GM18861 (cell line): ENCODE measurements around the gene FBLN5.
"Not testable (repeated sequence)": the region's sequence is repeated elsewhere in the genome, so short reads cannot be mapped to it uniquely, and the experiment has no call there.

Source experiments
- ATAC-seq: cut with Tn5 transposase; IDR thresholded peaks from one replicate; pipeline ENCODE4 v1.9.1; 2021; ENCODE audit not compliant: unreplicated experiment

FBLN5 gene

DNA sequence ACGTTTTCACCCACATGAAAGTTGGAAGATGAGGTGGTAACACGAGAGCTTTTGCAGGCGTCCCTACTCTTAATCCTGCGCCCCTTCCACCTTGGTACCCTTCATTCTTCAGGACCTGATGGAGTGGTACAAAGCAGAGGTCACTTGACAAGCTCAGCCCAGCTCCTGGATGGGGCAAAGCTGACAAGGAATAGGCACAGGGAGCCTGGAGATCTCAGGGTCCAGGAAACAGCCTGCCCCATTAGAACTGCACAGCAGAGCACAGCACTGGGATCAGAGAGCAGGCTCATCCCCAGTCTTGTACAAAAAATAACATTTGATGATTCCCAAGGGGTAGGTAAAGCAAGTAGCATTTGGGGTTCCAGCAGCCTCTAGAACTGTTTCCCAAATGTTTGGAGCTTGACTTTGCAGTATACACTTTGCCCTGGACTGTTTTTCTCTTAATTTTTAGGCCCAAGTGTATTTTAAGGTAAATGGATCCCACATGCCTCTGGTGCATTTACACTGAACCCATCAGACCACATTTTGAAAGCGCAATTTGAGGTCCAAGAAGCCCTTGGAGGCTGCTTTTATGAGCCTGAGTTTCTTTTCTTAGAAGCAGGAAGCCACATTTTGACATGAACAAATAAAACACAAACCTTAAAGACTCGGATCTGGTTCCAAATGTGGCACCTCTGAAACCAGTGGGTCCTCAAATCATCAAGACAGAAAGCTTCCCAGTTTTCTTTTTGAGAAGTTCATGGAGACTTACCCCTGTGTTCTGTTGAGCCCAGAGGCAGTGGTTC, 80.8 kb downstream of the FBLN5 start:
- ATAC-seq, result no peak

DNA sequence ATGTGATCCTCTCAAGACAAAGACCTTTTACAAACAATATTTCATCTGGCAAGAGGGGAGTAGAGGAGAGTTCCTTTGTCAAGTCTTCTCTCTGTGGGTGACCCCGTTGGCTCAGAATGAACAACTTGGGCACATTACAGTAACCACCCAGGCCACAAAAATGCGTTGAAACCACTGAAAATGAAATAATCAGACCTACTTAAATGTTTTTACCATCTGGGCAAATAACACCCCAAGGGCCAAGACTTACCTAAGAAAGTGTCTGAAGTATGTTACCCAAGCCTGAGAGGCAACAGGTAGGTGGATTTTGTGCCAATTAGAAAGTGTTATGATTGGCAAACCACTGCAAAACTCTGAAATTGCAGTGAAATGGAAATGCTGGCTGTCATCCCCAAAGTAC, 81.4 kb downstream of the FBLN5 start:
- ATAC-seq, result no peak

DNA sequence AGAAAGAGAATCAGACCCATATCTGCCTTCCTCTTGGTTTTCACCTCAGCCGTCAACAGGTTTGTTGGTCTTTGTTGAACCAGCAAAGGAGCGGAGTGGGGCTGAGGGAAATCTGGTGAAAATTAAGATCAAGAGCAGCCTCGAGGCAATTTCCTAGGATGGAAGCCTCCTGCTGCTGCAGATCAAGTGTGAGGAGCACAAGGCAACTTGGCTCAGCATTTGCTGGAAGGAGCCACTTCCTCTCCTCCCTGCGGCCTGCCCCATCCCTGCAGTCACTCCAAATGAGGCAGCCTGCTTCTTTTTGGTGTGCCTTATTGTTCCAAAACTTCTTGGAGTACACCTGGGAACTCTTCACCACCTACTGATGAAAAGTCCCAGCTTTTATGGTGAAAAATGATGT, 85.1 kb downstream of the FBLN5 start:
- ATAC-seq, result no peak

DNA sequence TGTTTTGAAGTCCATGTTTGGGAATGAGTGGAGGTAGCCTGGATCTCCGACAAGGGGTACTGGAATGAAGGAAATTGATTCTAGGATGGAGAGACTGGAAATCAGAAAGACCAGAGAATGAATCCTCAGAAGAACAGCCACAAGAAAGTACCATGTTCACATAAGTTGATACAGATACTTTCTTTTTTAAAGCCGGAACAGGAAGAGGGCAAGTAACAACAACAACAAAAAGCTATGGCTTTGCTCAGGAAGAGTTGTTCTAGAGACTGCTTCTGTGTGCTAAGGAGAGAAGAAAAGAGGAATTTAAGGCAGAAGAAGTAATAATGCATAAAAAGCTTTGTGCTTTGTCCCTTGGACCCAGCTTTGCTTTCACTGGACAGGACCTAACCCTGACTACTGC, 86.4 kb downstream of the FBLN5 start:
- no peak for ATAC-seq

DNA sequence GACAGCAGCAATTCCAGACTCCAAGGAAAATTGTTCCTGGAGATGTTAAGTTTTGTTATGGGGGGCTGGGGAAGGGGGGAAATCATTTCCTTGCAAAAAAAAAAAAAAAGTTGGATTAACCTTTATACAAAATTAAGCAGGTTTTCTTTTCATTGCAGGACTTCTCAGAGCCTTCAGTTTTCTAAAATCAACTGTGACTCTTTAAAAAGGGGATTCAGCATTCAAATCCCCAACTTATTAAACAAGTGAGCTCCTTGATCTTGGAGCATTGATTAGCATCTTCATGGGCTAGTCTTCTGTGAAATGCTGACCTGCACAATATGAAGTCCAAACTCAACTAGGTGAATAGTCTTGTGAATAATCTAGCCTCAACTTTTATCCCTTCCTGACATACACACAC, 87.3 kb downstream of the FBLN5 start:
- ATAC-seq, result no peak

DNA sequence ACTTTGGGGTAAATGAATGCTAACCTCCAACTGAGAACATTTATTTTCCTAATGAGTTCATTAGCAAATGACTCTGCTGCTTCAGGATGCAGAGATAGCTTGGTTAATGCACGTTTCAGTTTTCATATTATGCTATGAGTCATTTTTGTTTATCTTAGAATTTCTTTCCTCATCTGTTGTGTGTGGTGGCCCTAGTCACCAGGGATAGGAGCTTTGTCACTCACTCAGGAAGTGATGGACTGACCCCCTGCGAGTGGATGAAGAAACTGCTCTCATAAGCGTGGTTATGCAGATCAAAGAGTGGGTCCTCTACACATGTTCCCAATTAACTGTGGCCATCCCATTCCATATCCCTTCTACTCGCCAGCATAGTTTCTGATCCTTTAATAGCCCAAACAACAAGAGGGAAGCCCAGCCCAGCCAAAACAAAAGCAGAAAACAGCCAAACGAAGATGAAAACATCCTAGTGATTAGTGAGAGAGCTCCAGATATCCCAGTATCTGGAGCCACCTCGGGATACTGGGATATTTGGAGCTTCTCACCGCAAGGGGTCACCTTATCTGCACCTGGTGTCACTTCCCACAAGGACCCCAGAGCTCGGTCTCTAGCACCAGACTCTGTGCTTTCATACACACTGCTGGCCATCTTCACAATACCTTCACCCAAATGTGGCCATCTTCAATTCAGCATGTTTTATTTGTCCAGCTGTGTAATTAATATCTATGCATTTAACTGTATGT, 88.8 kb downstream of the FBLN5 start:
- peak; percentile 89 for ATAC-seq

DNA sequence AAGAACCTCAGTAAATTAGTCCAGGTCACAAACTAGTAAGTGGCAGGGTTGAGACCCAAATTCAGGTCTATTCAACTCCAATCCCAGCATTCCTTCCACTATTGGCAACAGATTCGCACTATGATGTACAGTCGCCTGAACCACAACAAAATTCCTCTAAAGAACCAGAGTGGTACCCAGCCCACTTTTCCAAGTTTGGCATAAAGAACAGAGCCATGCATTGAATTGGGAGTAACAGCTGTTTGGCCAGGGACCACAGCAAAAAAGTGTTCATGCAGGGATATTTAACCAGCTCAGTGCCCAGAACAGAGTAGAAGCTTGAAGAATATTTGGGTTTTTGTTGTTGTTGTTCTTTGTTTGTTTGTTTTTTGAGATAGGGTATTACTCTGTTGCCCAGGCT, 89.9 kb downstream of the FBLN5 start:
- no peak for ATAC-seq

DNA sequence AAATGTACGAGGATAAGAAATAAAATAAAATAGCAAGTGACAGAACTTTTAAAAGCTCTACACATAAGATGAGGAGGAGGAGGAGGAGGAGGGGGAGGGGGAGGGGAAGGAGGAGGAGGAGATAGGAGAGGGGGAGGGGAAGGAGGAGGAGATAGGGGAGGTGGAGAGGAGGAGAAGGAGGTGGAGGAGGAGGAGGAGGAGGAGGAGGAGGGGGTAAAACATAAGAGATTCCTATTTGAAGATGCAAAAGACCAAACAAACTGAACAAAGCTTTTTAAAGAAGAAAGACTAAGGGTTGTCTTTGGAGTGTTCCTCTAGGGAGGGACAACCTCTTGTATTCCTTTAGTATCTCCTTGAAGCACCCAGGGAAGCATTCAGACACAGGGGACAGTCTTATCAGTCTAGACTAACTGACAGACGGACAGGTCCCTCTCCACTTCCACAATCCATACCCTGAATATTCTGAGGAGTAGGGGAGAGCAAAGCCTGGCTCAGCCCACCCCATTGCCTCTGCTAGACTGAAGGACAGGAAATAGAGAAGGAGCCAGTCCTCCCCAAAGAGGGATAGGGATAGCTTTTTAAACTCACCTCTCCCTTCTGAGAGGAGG, 93.1 kb downstream of the FBLN5 start:
- ATAC-seq, result no peak

DNA sequence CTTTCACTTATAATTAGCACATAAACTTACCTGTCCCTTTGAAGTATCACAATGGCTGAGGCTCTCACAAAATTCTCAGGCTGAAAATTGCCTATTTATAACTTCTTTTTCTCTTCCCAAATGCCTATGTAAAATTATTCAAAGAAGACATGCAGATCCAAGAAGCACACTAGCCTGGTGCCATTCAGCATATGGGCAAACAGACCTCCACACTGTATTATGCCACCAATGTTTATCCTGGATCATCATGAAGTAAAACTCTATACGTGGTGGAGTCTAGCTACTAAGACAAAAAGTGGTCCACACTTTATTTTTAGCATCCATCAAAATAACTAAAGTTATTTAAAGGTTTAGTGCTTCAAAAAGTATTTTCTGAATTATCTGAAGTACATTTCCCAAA, 95.9 kb downstream of the FBLN5 start:
- no peak for ATAC-seq

DNA sequence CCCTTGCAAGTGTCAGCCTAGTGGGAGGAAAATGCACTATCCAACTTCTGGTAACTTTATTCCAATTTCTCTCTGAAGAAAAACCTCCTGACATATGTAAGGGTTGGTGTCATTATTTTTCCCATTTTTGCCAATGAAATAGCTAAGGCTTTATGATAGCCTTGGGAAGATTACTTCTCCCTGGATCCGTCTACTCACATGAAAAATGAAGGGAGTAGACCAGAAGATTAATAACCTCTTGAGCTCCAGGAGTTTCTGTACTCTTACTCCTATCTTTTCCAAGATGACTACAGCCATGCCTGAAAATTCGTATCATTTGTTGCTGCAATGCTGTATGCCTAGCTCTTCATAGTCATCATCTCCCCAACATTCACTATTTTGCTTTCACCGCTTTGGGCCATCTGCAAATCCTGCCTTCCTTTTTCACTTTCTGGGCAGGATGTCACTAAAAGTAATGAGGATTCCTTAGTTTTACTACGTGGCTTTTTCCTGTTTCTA, 98.9 kb downstream of the FBLN5 start:
- no peak for ATAC-seq

DNA sequence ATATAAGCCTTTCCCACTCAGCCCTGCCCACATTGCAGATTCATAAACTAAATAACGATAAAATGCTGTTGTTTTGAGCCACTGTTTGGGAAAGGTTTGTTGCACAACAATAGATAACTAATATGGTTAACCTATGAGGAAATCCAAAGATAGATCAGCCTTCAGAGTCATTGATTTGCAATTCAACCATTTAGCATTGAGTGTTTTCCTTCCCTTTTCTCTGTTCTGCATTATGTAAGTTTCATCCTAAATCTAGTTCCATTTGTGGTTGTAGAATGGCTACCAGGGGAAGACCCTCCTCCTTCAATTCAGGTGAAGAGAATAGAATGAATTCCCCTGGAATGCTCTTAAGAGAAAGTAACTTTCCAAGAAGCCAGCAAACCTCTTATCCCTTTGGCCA, 99.8 kb downstream of the FBLN5 start:
- ATAC-seq, result no peak

DNA sequence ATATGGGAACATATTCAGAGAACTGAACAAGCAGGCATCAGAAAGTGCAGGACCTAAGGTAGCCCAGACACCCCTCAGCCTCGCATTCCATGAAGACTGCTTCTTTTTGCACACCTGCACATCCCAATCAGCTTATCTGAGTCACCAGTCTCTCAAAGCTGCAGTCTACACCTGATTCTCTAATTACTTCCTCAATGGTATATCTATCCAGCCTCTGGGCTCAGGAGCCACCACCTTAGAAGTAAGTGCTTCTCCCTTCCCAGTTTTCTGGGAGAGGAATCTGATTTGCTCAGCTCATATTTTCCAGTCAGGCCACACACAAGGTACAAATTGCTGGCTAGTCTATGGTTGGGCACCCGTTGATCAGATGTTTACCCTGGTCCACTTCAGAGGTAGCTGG, 101.8 kb downstream of the FBLN5 start:
- ATAC-seq, result no peak

DNA sequence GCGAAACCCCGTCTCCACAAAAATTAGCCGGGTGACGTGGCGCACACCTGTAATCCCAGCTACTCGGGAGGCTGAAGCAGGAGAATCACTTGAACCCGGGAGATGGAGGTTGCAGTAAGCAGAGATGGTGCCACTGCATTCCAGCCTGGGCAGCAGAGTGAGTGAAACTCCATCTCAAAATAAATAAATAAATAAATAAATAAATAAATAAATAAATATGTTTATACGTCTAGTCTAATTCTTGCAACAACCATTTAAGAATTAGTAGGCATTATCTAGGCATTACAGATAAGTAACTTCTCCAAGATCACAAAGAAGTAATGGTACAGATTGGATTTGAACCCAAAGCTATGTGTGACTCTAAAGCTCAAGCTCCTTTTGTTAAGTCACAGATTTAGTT, 102.4 kb downstream of the FBLN5 start:
- not testable (repeated sequence) for ATAC-seq

DNA sequence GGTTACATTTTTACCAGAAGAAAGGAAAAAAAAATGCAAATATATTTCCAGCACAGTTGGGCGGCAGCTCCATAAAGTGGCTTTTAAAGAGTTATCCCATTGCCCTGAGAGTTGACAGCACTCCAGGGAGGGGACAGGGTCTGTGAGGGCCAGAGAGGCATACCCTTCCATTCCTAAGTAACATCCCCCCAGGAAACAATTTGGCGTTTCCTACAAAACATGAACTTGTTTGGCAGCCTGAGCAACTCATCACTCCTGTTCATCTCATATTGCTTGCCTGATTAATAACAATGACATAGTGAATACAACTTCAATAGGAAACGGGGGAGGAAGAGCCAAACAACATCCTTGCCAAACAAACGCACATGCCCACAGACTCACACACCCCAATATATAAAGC, 103.5 kb downstream of the FBLN5 start:
- ATAC-seq, result no peak

DNA sequence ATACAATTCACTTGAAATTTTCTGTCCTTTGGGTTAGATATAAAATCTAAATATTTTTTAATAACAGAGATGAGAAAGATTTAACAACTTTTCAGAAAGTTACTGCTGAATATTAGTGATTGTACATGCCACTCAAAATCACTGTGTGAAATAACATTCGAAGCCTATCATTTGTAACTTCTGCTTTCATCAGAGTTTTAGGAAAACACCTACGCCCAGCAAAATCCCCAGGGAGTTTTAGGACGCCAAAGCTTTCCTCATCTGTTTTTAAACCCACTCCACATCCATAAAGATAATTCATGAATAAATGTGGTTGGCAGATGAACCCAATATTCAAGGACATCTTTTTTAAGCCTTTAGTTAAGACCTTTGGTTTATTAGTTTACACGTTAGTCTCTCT, 104.1 kb downstream of the FBLN5 start:
- no peak for ATAC-seq

DNA sequence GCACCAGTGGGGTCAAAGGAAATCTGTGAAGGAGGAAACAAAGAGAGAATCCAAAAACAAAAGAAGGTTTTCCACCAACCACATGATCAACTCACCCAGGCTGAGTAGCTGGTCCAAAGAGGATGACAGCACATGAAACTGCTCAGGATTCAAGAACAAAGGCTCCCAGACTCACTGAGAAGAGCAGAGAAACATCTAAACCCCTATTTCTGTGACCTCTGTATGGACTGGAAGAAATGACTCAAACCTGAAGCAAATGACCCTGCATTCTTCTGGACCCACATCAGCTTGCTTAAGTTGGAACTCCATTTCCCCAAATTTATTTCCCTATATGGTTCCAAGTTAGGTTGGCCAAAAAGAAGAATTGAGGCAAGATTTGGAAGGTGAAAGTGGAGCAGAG, 106.4 kb downstream of the FBLN5 start:
- ATAC-seq, result no peak

DNA sequence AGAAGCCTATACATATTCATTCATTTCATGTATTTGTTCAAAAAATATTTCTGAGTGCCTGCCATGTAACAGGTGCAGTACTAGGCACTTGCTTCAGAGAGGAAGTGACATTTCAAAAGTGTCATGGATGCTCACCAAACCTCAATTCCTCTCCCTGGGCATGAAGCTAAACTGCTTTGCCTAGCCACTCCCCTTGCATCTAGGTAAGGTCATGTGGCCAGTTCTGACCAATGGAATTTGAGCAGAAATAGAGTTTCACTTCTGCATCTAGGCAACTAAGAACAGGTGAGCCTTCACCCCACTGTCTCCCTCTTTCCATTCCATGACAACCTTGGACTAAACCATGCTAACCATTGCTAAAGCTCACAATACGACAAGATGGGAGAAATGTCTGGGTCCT, 107.7 kb downstream of the FBLN5 start:
- ATAC-seq, result no peak

DNA sequence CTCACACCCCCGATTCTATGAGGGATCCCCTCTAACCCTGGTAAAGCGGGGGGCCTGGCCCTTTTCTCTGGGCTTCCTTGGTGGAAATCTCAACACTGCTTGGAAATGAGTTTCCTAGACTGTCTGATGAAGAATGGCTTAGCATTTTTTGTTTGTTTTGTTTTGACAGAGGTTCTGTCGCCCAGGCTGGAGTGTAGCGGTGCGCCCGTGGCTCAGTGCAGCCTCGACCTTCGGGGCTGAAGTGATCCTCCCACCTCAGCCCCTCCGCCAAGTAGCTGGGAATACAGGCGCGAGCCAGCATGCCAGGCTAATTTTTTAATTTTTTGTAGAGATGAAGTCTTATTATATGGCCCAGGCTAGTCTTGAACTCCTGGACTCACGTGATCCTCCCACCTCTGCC, 110.4 kb downstream of the FBLN5 start:
- no peak for ATAC-seq

DNA sequence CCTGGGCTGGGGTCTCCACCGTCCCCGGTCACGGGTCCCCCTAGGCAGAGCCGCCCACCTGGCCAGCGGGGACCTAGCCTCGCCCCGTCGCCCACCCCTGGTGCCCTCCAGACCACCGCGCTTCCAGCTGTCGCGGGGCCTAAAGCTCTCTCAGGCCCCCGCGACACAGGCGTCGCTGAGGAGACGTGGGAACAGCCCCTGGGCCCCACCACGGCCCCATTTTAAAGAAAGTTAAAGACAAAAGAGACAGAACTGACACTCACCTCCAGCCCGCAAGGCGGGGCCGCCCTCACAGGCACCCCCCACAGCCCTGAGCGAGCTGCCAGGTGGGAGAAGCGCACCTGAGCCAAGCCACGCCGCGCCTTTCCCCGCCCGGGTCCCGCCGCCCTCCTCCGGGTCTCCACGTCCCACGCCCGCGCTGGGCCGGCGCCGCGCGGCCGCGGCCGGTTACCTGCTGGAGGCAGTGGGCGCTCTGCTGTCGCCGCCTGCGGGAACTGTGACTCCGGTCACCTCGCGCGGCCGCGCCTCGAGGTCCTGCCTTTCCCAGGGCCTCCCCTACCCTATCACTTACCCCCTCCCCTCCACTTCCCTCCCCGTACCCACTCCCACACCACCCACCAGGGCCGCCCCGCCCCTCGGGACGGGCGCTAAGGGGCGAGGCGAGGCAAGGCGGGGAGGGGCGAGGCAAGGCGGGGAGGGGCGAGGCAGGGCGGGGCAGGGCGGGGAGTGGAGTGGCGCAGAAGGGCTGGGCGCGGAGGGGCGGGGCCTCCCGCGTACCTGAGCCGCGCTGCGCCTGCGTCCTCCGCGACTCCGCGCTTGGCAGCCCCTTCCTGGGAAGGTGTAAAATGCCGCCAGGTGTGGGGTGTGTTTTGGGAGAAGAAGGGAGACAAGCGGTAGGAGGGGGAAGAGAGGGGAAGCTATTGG, 111.3 kb downstream of the FBLN5 start:
- no peak for ATAC-seq

DNA sequence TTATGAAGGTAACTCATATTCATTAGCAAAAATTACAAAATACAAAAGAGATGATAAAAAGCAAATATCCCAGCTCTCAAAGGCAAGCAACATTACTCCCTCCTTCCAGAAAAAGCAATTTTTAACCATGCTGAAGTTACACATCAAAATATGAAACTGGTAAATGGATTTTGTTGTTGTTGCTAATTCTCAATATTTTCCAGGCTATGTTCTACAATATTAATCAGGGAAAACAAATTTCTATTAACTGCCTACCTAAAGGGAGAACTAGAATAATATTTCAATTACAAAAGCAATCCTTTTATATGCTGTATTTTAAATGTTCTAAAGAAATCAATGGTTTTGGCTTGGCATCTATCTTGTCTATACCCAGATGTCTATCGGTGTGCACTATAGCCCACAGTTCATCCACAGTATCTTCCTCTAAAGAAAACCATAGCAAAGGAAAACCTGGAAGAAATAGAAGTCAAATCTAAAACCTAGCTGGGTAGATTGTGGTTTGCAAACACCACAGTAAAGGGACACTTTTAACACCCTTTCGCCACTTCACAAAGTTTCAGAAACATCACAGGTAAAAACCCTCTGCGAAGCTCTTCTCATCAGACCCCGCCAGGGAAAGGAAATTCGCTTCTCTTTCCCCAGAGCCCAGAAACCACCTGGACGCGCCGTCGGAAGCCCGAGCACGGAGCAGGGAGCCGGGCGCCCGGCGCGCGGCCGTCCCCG, 112.1 kb downstream of the FBLN5 start:
- ATAC-seq, result no peak
